ENCODE data around the gene EGLN2.

- TF ChIP-seq CTCF (tag by site-specific recombination; IDR thresholded peaks at IDR 0.05) (no peak), REPIN1 (tag by site-specific recombination; IDR thresholded peaks at IDR 0.05; ENCODE audit: low read depth) (no peak), REST (tag by site-specific recombination; IDR thresholded peaks at IDR 0.05) (no peak), ZNF558 (tag by site-specific recombination; IDR thresholded peaks at IDR 0.05) (no peak), ZBTB20 (tag by site-specific recombination; IDR thresholded peaks at IDR 0.05) (no peak), SCRT2 (tag by site-specific recombination; IDR thresholded peaks at IDR 0.05) (no peak), SP2 (tag by site-specific recombination; IDR thresholded peaks at IDR 0.05) (no peak), KLF16 (tag by site-specific recombination; IDR thresholded peaks at IDR 0.05) (no peak), ZNF174 (tag by site-specific recombination; IDR thresholded peaks at IDR 0.05) (no peak)
Observed at GRCh38 chr19:40762754-40763470, 36.1 kb upstream of the EGLN2 start.
